AG04449 (cell line): ENCODE results near the gene RALGAPA1.

ENCODE experiments used
- CTCF ChIA-PET: fragments of 350-600 bp; formaldehyde crosslinking; extraction: SDS; loops from one replicate; lab custom pipeline; 2021; ENCODE audit warnings: antibody characterized with exemption; lab: Yijun Ruan, JAX
- POLR2A ChIA-PET: fragments of 400-600, 350-600 bp; formaldehyde crosslinking; extraction: SDS; loops from one replicate; lab custom pipeline; 2020; ENCODE audit warnings: antibody characterized with exemption, inconsistent platforms; lab: Yijun Ruan, JAX
- DNase-seq: peaks from one replicate; pipeline ENCODE4 v3.0.0-alpha.2; 2010; ENCODE audit warnings: low read depth, low spot score
- H3K4me3 ChIP-seq: 2 replicates; pipeline ENCODE4 v1.5.1; 2011; ENCODE audit warnings: low read depth, mild to moderate bottlenecking, control low read depth, low read length
- CTCF ChIP-seq: IDR thresholded peaks from one replicate; pipeline ENCODE4 v1.5.1; 2011; ENCODE audit warnings: mild to moderate bottlenecking, moderate library complexity, low read length, control low read depth, inconsistent platforms; ENCODE audit not compliant: insufficient read depth; ENCODE audit errors: missing control alignments

RALGAPA1 gene

GRCh38 chr14:35682802-35683201 is 126.3 kb downstream of the RALGAPA1 start:
- DNase-seq: no peak
- H3K4me3 ChIP-seq: no peak overlapping the region
- ChIA-PET CTCF (interaction anchor here (0.6 to 1.9 kb wide), 2 partner anchors 13 to 231 kb away, joined by 3 to 4 read pairs; no protein-coding TSS in a partner anchor), POLR2A (no interaction called here)
- TF ChIP-seq CTCF: no peak

GRCh38 chr14:35678403-35679028 is 130.6 kb downstream of the RALGAPA1 start:
- DNase-seq: no peak
- no peak for TF ChIP-seq CTCF
- POLR2A ChIA-PET: no interaction called here
- H3K4me3 ChIP-seq: no peak overlapping the region
- CTCF ChIA-PET: interaction anchor here (2.2 kb wide), 1 partner anchor 10 kb away, joined by 8 read pairs; no protein-coding TSS in a partner anchor

- peak; percentile 31 for DNase-seq
- H3K4me3 ChIP-seq: no peak overlapping the region
- ChIA-PET CTCF (interaction anchor here (0.7 to 1.9 kb wide), 5 partner anchors 16 to 529 kb away, joined by 3 to 4 read pairs (median 3); no protein-coding TSS in a partner anchor), POLR2A (no interaction called here)
- no peak for TF ChIP-seq CTCF
These were observed 139.3 kb downstream of the RALGAPA1 start for GRCh38 chr14:35669782-35670181.

- H3K4me3 ChIP-seq: no peak overlapping the region
- POLR2A ChIA-PET: no interaction called here
- TF ChIP-seq CTCF: no peak
- CTCF ChIA-PET: no interaction called here
- DNase-seq: no peak
These were observed 142.6 kb downstream of the RALGAPA1 start for GRCh38 chr14:35666429-35667043.

- no peak for DNase-seq
- no peak overlapping the region for H3K4me3 ChIP-seq
- POLR2A ChIA-PET: no interaction called here
- no peak for TF ChIP-seq CTCF
- CTCF ChIA-PET: interaction anchor here (1.4 kb wide), 1 partner anchor 240 kb away, joined by 3 read pairs; no protein-coding TSS in a partner anchor
These were observed 147.2 kb downstream of the RALGAPA1 start for GRCh38 chr14:35661875-35662274.

- TF ChIP-seq CTCF: no peak
- ChIA-PET CTCF (no interaction called here), POLR2A (no interaction called here)
- H3K4me3 ChIP-seq: no peak overlapping the region
- no peak for DNase-seq
These were observed 156.1 kb downstream of the RALGAPA1 start for GRCh38 chr14:35653045-35653444.
